ENCODE measurements around the gene KDSR.

GRCh38 chr18:63399300-63399699 is 32.3 kb upstream of the KDSR start:
- TF ChIP-seq POLR2A (IDR thresholded peaks at IDR 0.05) (no peak), CTCF (IDR thresholded peaks at IDR 0.05) (no peak)
